Measurements from ENCODE around the gene PARVB. TPM values are rescaled to one million over a fixed set of nuclear protein-coding genes. Genes with fewer than 3 reads are reported as not detected.

PARVB gene
- total and polyA plus RNA-seq, 9 donors: 12.3 to 62.9 (median 39.1) TPM

DNA sequence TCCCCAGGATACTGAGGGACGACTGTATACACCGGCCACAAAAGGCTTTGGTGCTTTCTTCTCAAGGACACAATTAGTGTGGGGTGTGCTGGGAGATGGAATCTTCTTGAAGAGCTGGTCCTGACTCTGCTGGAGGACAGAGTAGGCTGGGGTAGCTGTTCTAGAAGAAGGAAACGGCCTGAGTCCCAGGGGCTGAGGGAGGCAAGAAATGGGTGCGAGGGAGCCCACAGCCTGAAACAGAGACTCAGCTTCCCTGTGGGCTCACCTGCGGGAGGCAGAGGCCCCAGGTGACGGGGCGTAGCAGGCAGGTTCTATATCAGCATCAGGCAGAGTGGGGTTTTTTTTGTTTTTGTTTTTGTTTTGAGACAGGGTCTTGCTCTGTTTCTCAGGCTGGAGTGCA lies 193.2 kb downstream of the PARVB start:
- no peaks in the 10 kb centered on the region for H3K4me1 ChIP-seq (ENCODE audit: insufficient read depth)
- no peak overlapping the region for H3K27ac ChIP-seq
- TF ChIP-seq POLR2A (IDR thresholded peaks at IDR 0.05): no peak
- no peak for TF ChIP-seq EP300 (IDR thresholded peaks at IDR 0.05)
- TF ChIP-seq, protein P1, sequence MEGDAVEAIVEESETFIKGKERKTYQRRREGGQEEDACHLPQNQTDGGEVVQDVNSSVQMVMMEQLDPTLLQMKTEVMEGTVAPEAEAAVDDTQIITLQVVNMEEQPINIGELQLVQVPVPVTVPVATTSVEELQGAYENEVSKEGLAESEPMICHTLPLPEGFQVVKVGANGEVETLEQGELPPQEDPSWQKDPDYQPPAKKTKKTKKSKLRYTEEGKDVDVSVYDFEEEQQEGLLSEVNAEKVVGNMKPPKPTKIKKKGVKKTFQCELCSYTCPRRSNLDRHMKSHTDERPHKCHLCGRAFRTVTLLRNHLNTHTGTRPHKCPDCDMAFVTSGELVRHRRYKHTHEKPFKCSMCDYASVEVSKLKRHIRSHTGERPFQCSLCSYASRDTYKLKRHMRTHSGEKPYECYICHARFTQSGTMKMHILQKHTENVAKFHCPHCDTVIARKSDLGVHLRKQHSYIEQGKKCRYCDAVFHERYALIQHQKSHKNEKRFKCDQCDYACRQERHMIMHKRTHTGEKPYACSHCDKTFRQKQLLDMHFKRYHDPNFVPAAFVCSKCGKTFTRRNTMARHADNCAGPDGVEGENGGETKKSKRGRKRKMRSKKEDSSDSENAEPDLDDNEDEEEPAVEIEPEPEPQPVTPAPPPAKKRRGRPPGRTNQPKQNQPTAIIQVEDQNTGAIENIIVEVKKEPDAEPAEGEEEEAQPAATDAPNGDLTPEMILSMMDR (IDR thresholded peaks at IDR 0.05): no peak
- WGBS, 3 donors: 65 to 78% (median 72%) methylated on average over 7 of the region's 7 CpGs
- DNase-seq: no peak
- no peaks in the 10 kb centered on the region for H3K36me3 ChIP-seq
- peaks cover 0 to 3% of the 10 kb centered on the region in 2 donors for H3K9me3 ChIP-seq
- no peaks in the 10 kb centered on the region for H3K27me3 ChIP-seq
- intact Hi-C loops (cut with DNase I): no loop called here
- H3K4me3 ChIP-seq: no peak overlapping the region

DNA sequence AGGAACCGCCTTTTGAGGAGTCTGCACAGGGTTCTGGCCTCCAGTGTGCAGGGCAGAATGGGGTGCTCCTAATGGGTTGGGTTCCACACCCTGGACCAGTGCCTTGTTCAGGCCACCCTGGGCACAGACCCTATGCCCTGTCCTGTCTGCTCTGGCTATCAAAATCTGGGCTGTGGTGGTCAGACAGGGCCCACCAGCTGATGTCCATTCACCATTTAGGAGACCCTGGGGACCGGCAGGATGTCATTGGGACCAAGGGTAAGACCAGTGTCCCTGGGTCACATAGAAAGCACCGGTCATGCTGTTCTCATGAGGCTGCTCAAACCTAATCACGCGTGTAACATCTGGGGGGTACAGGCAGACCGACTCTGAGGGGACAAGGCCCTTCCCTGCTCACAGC lies 194.0 kb downstream of the PARVB start:
- Histone ChIP-seq H3K4me3 (no peak overlapping the region), H3K36me3 (no peaks in the 10 kb centered on the region), H3K27ac (no peak overlapping the region), H3K27me3 (no peaks in the 10 kb centered on the region), H3K4me1 (ENCODE audit: insufficient read depth) (no peaks in the 10 kb centered on the region), H3K9me3 (peaks cover 0 to 3% of the 10 kb centered on the region in 2 donors)
- no peak for DNase-seq
- 92 to 95% (median 93%) methylated on average over 6 of the region's 6 CpGs for WGBS, 3 donors
- intact Hi-C loops (cut with DNase I): no loop called here
- TF ChIP-seq, protein P1 (IDR thresholded peaks at IDR 0.05): no peak
- TF ChIP-seq POLR2A (IDR thresholded peaks at IDR 0.05): no peak
- no peak for TF ChIP-seq EP300 (IDR thresholded peaks at IDR 0.05)

DNA sequence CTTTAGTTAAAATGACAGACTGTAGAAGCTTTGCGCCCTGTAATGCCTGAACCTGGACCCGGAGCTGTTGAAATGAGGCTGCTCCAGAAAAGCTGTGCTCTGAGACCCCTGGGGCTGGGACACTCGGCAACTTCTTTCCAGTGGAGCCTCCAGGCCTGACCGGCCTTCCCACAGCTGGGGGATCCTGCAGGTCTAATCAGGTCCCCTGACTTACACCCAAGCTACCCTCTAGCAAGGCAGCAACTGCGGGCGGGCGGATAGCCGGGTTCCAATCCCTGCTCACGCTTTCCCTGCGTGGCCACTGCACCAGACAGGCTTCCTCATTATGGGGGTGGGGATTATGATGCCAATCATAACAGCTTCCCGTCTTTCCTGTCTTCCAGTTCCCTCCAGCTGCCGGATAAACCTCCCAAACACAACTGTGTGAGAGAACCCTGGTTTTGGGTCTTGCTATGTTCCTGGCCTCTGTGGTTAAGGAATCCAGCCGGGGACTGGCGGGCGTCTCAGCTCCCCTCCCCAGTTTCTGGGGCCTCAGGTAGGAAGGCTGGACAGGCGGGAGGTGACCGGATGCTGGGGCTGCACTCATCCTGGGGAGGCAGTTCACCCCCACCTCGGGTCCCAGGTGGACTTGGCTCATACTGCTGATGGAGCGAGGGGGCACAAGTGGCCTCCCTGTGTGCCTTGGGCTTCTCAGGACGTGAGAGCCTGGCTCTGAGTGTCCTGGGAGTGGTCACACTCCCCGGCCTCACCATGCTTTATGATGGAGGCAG lies 195.2 kb downstream of the PARVB start:
- Histone ChIP-seq H3K4me1 (ENCODE audit: insufficient read depth) (no peaks in the 10 kb centered on the region), H3K9me3 (peaks cover 0 to 3% of the 10 kb centered on the region in 2 donors), H3K4me3 (no peak overlapping the region), H3K36me3 (no peaks in the 10 kb centered on the region), H3K27ac (no peak overlapping the region), H3K27me3 (no peaks in the 10 kb centered on the region)
- intact Hi-C loops (cut with DNase I): no loop called here
- DNase-seq: no peak
- 80 to 82% (median 81%) methylated on average over 21 of the region's 21 CpGs for WGBS, 3 donors
- no peak for TF ChIP-seq POLR2A (IDR thresholded peaks at IDR 0.05)
- no peak for TF ChIP-seq EP300 (IDR thresholded peaks at IDR 0.05)
- TF ChIP-seq, protein P1 (IDR thresholded peaks at IDR 0.05): no peak

DNA sequence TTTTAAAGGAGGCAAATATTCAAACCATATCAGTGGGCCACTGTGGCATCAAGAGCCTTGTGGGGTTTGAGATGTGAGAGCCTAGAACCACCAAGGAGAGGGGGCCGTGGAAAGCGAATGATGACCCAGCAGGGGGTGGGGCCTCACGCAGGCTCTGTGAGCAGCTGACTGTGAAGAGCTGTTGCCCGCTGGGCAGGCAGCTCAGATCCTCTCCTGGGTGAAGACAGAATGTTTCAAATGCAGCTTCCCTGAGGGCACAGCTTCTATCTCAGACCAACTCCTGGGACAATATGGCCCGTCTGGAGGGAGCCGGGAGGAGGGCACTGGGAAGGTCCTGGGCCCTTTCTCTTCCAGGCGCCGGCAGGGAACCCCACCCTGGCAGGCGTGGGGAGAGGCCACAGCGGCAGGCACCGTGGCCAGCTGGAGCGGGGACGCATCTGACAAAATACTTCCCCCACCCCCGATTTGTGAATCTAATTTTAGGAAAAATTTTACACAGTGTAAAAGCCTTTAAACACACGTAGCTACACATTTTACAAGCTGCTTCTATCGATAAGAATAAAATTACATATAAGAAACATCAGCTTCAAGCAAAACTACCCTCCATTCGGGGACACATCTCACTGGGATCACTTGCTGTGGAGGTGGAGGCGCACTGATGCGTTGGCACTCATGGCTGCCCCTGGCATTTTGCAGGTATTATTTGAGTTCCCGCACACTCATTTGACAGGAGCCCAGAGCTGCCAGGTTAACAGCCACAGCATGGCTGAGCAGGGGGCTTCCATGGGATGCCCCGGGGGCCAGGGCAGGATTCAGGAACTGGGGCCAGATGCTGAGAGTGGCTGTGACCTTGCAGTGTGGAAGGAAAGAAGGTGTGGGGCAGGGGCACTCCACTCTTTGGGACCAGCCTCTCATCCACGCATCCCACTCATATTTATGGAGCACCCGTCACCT lies 196.9 kb downstream of the PARVB start:
- Histone ChIP-seq H3K27me3 (no peaks in the 10 kb centered on the region), H3K36me3 (no peaks in the 10 kb centered on the region), H3K4me1 (ENCODE audit: insufficient read depth) (no peaks in the 10 kb centered on the region), H3K9me3 (peaks cover 0 to 3% of the 10 kb centered on the region in 2 donors), H3K4me3 (no peak overlapping the region), H3K27ac (no peak overlapping the region)
- no peak for DNase-seq
- intact Hi-C loops (cut with DNase I): no loop called here
- WGBS, 3 donors: 79 to 85% (median 80%) methylated on average over 23 of the region's 23 CpGs
- TF ChIP-seq EP300 (IDR thresholded peaks at IDR 0.05) (no peak), POLR2A (IDR thresholded peaks at IDR 0.05) (no peak)
- TF ChIP-seq, protein P1 (IDR thresholded peaks at IDR 0.05): no peak
